Neutrophil (primary cell): ENCODE measurements around the gene SCN8A.

Experiments used
- H3K27ac ChIP-seq: fragments of 200-600 bp; sonication (generic); 2 replicates; pipeline ENCODE4 v1.5.1; 2016; ENCODE audit warnings: mild to moderate bottlenecking, moderate library complexity
- H3K27me3 ChIP-seq: fragments of 200-600 bp; sonication (generic); 2 replicates; pipeline ENCODE4 v1.6.0; 2016; ENCODE audit warnings: mild to moderate bottlenecking
- H3K36me3 ChIP-seq: fragments of 200-600 bp; sonication (generic); 2 replicates; pipeline ENCODE4 v1.5.1; 2017
- H3K4me1 ChIP-seq, 2 experiments: fragments of 200-600 bp in 1 of 2; sonication (generic) in 1 of 2; 1 replicate in 1 of 2; 2 replicates in 1 of 2; pipeline versions ENCODE4 v1.5.1 to v1.6.1; 2013 to 2016; ENCODE audit warnings: low read depth in 1 of 2, low read length in 1 of 2, mild to moderate bottlenecking in 1 of 2, moderate library complexity in 1 of 2; ENCODE audit not compliant: control insufficient read depth in 1 of 2, insufficient read depth in 1 of 2
- H3K4me3 ChIP-seq, 2 experiments: fragments of 200-600 bp in 1 of 2; sonication (generic) in 1 of 2; 1 replicate in 1 of 2; 2 replicates in 1 of 2; pipeline ENCODE4 v1.5.1; 2013 to 2016; ENCODE audit warnings: low read depth in 1 of 2, low read length in 1 of 2, mild to moderate bottlenecking in 1 of 2, moderate library complexity in 1 of 2
- H3K9me3 ChIP-seq: fragments of 200-600 bp; sonication (generic); 2 replicates; pipeline ENCODE4 v1.5.1; 2016
- TF ChIP-seq, protein P1 (sequence below): fragments of 200-600 bp; sonication (generic); IDR thresholded peaks from 2 replicates; pipeline ENCODE4 v1.5.1; 2016; ENCODE audit warnings: antibody characterized with exemption

The SCN8A gene

DNA sequence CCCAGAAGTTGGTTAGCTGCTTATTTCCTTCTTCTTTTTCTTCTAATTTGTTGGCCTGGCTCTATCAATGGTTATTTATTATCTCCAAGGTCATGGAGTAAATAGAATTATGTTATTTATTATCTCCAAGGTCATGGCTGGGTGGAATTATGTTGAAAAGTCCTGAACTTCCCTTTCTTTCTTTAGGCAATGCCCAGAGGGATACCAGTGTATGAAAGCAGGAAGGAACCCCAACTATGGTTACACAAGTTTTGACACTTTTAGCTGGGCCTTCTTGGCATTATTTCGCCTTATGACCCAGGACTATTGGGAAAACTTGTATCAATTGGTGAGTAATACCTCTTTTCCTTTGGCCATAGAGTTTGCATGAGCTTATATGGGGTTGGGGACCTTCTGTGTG is 111.6 kb downstream of the SCN8A start:
- Histone ChIP-seq H3K27me3 (no peaks in the 10 kb centered on the region), H3K9me3 (no peaks in the 10 kb centered on the region), H3K4me1 (peaks cover 48 to 62% of the 10 kb centered on the region in 2 experiments), H3K4me3 (no peak overlapping the region), H3K27ac (peak overlapping the region; percentile 70), H3K36me3 (no peaks in the 10 kb centered on the region)
- TF ChIP-seq, protein P1, sequence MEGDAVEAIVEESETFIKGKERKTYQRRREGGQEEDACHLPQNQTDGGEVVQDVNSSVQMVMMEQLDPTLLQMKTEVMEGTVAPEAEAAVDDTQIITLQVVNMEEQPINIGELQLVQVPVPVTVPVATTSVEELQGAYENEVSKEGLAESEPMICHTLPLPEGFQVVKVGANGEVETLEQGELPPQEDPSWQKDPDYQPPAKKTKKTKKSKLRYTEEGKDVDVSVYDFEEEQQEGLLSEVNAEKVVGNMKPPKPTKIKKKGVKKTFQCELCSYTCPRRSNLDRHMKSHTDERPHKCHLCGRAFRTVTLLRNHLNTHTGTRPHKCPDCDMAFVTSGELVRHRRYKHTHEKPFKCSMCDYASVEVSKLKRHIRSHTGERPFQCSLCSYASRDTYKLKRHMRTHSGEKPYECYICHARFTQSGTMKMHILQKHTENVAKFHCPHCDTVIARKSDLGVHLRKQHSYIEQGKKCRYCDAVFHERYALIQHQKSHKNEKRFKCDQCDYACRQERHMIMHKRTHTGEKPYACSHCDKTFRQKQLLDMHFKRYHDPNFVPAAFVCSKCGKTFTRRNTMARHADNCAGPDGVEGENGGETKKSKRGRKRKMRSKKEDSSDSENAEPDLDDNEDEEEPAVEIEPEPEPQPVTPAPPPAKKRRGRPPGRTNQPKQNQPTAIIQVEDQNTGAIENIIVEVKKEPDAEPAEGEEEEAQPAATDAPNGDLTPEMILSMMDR: no peak

DNA sequence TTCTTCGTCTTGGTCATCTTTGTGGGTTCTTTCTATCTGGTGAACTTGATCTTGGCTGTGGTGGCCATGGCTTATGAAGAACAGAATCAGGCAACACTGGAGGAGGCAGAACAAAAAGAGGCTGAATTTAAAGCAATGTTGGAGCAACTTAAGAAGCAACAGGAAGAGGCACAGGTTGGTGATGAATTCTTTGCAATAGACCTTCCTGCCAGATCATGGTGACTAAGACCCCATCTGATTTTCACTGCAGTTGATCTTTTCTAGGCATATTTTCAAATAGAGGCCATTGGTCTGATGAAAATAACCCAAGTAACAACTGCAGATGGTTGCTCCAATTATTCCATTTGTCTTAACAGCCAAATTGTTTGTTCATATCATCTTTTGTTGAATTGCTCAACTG is 114.4 kb downstream of the SCN8A start:
- peaks cover 5% of the 10 kb centered on the region for H3K36me3 ChIP-seq
- TF ChIP-seq, protein P1: no peak

DNA sequence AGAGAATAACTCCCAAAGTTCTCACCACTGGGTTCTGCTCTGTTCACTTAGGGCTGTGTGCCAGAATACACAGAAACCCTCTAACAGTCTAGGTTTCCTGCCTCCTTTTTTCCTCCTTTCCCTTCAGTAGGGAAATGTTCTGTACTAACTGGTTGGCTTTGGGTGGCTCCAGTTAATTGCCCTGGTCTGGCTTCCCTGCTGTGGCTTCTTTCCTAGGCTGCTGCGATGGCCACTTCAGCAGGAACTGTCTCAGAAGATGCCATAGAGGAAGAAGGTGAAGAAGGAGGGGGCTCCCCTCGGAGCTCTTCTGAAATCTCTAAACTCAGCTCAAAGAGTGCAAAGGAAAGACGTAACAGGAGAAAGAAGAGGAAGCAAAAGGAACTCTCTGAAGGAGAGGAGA is 115.2 kb downstream of the SCN8A start:
- no peaks in the 10 kb centered on the region for H3K27me3 ChIP-seq
- H3K27ac ChIP-seq: peak overlapping the region; percentile 44
- peaks cover 47 to 54% of the 10 kb centered on the region in 2 experiments for H3K4me1 ChIP-seq
- TF ChIP-seq, protein P1: no peak
- H3K9me3 ChIP-seq: no peaks in the 10 kb centered on the region
- peaks cover 6% of the 10 kb centered on the region for H3K36me3 ChIP-seq
- no peak overlapping the region for H3K4me3 ChIP-seq

More for the DNA sequence above, 114.4 kb downstream of the SCN8A start:
- Histone ChIP-seq H3K27ac (peak overlapping the region; percentile 44), H3K9me3 (no peaks in the 10 kb centered on the region), H3K4me3 (no peak overlapping the region), H3K27me3 (no peaks in the 10 kb centered on the region), H3K4me1 (peaks cover 48 to 62% of the 10 kb centered on the region in 2 experiments)

DNA sequence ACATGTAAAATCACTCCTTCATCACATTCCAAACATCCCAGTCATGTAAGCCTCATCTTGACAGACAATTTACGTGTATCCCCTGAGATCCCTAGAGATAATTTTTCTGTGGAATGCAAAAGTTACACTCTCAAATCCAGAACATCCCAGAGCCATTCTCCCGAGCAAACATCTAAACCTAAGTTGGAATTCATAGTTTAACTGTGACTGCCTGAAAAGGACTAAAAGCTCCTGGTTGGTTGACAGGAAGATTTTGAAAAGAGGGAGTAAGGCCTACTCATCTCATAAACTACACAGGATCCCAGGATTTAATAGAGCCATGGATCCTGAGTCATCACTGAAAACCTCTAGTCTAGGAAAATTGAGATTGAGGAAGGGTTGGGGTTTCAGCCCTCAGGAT is 123.6 kb downstream of the SCN8A start:
- TF ChIP-seq, protein P1: no peak
- peaks cover 14% of the 10 kb centered on the region for H3K36me3 ChIP-seq
- no peaks in the 10 kb centered on the region for H3K9me3 ChIP-seq
- H3K27ac ChIP-seq: no peak overlapping the region
- no peaks in the 10 kb centered on the region for H3K27me3 ChIP-seq
- H3K4me1 ChIP-seq: peaks cover 12 to 14% of the 10 kb centered on the region in 2 experiments
- no peak overlapping the region for H3K4me3 ChIP-seq

DNA sequence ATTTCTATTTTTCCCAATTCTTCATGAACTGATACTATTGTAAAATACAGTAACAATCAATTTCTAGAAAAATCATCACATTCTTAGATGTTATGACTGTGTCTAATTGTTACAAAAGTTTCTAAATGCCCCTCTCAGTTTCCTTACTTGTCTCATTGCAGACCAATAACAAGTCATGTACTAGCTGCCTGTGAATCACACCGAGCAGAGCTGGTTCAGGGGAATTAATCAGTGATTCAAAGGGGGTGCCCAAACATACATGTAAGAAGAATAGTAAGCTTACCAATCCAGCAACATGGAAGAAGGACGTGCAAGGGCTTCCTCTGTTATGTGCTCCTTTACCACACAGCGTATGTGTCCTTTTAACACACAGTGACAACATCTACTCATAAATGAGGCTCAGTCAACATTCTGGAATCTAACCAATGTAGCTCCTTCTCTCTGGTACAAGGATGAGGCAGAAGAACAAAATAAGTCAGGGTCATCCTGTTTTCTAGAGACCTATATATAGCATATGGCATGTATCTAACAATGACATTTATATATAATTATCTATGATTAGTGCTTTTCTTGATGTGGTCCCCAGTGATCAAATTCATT is 126.4 kb downstream of the SCN8A start:
- Histone ChIP-seq H3K27me3 (peaks cover 21% of the 10 kb centered on the region), H3K9me3 (no peaks in the 10 kb centered on the region), H3K4me3 (no peak overlapping the region), H3K4me1 (peaks cover 12 to 22% of the 10 kb centered on the region in 2 experiments), H3K36me3 (peaks cover 7% of the 10 kb centered on the region), H3K27ac (no peak overlapping the region)
- TF ChIP-seq, protein P1: no peak
